Fibroblast of pulmonary artery (primary cell): ENCODE measurements around the gene IKZF1.

Experiments used
- DNase-seq: peaks from one replicate; pipeline ENCODE4 v3.0.0-alpha.2; 2010; ENCODE audit warnings: low read depth
- H3K4me3 ChIP-seq: replicated peaks from 2 replicates; pipeline ENCODE4 v1.5.1; 2011; ENCODE audit warnings: low read depth, mild to moderate bottlenecking, control low read depth, low read length, moderate library complexity
- CTCF ChIP-seq: IDR thresholded peaks from 2 replicates; pipeline ENCODE4 v1.5.1; 2011; ENCODE audit warnings: mild to moderate bottlenecking, control low read depth, low read length, inconsistent platforms; ENCODE audit errors: missing control alignments

IKZF1 gene

GRCh38 chr7:50307368-50308032, 3.0 kb downstream of the IKZF1 start:
- TF ChIP-seq CTCF = no peak
- no peak for DNase-seq
- no peak overlapping the region for H3K4me3 ChIP-seq

GRCh38 chr7:50308203-50308531, 3.7 kb downstream of the IKZF1 start:
- TF ChIP-seq CTCF = no peak
- no peak for DNase-seq
- H3K4me3 ChIP-seq = no peak overlapping the region

GRCh38 chr7:50308532-50309385, 4.2 kb downstream of the IKZF1 start:
- DNase-seq = no peak
- no peak for TF ChIP-seq CTCF
- H3K4me3 ChIP-seq = no peak overlapping the region

GRCh38 chr7:50309721-50310120, 5.2 kb downstream of the IKZF1 start:
- no peak overlapping the region for H3K4me3 ChIP-seq
- no peak for DNase-seq
- TF ChIP-seq CTCF = no peak

- no peak for TF ChIP-seq CTCF
- no peak overlapping the region for H3K4me3 ChIP-seq
- no peak for DNase-seq
Measured at GRCh38 chr7:50310361-50310760, 5.8 kb downstream of the IKZF1 start.

GRCh38 chr7:50310956-50311355, 6.4 kb downstream of the IKZF1 start:
- no peak for TF ChIP-seq CTCF
- DNase-seq = no peak
- no peak overlapping the region for H3K4me3 ChIP-seq
